ENCODE results near the gene PRUNE2. TPM values are rescaled to one million over a fixed set of nuclear protein-coding genes. Genes with fewer than 3 reads are reported as not detected.

Gene PRUNE2
- total and polyA plus RNA-seq, 4 donors: 3.8 to 18.1 (median 7.8) TPM

- no peak overlapping the region for H3K4me3 ChIP-seq
- DNase-seq (no peak), ATAC-seq (ENCODE audit: insufficient read depth, low FRiP score) (no peak)
- H3K4me1 ChIP-seq (ENCODE audit: control insufficient read depth in 5 of 5, insufficient read depth in 5 of 5, low read length in 5 of 5): no peaks in the 10 kb centered on the region
- H3K27ac ChIP-seq (ENCODE audit: low read depth in 1 of 2, low read length in 1 of 2): no peak overlapping the region
- 92 to 96% methylated on average over 2 of the region's 2 CpGs for WGBS, 2 donors
- no peak overlapping the region for H3K9ac ChIP-seq (ENCODE audit: insufficient read depth in 1 of 2, low read length in 2 of 2)
- peaks cover 0 to 5% (median 0%) of the 10 kb centered on the region in 3 donors for H3K27me3 ChIP-seq (ENCODE audit: control insufficient read depth in 3 of 3, insufficient read depth in 3 of 3, low read length in 2 of 3)
- TF ChIP-seq CTCF (IDR thresholded peaks at IDR 0.05; ENCODE audit: control extremely low read depth, extremely low read depth): no peak
- H3K36me3 ChIP-seq (ENCODE audit: control insufficient read depth in 4 of 4, insufficient read depth in 4 of 4, low read length in 4 of 4): peaks cover 0 to 2% (median 0%) of the 10 kb centered on the region in 4 donors
- peaks cover 0 to 7% (median 0%) of the 10 kb centered on the region in 4 donors for H3K9me3 ChIP-seq (ENCODE audit: control insufficient read depth in 4 of 4, insufficient read depth in 3 of 4, low read length in 3 of 4)
These were observed 338.8 kb downstream of the PRUNE2 start for GRCh38 chr9:76567086-76567485.

- no peak overlapping the region for H3K27ac ChIP-seq (ENCODE audit: low read depth in 1 of 2, low read length in 1 of 2)
- no peak overlapping the region for H3K4me3 ChIP-seq
- H3K36me3 ChIP-seq (ENCODE audit: control insufficient read depth in 4 of 4, insufficient read depth in 4 of 4, low read length in 4 of 4): no peaks in the 10 kb centered on the region
- H3K27me3 ChIP-seq (ENCODE audit: control insufficient read depth in 3 of 3, insufficient read depth in 3 of 3, low read length in 2 of 3): no peaks in the 10 kb centered on the region
- H3K4me1 ChIP-seq (ENCODE audit: control insufficient read depth in 5 of 5, insufficient read depth in 5 of 5, low read length in 5 of 5): peaks cover 0 to 4% (median 0%) of the 10 kb centered on the region in 5 donors
- no peak overlapping the region for H3K9ac ChIP-seq (ENCODE audit: insufficient read depth in 1 of 2, low read length in 2 of 2)
- no peaks in the 10 kb centered on the region for H3K9me3 ChIP-seq (ENCODE audit: control insufficient read depth in 4 of 4, insufficient read depth in 3 of 4, low read length in 3 of 4)
- TF ChIP-seq CTCF (IDR thresholded peaks at IDR 0.05; ENCODE audit: control extremely low read depth, extremely low read depth): no peak
- DNase-seq (no peak), ATAC-seq (ENCODE audit: insufficient read depth, low FRiP score) (no peak)
These were observed 341.6 kb downstream of the PRUNE2 start for GRCh38 chr9:76564297-76564696.

GRCh38 chr9:76562511-76562911, 343.4 kb downstream of the PRUNE2 start:
- TF ChIP-seq CTCF (IDR thresholded peaks at IDR 0.05; ENCODE audit: control extremely low read depth, extremely low read depth): no peak
- ATAC-seq (ENCODE audit: insufficient read depth, low FRiP score) (peak; percentile 71), DNase-seq (no peak)
- Histone ChIP-seq H3K9ac (ENCODE audit: insufficient read depth in 1 of 2, low read length in 2 of 2) (no peak overlapping the region), H3K27ac (ENCODE audit: low read depth in 1 of 2, low read length in 1 of 2) (no peak overlapping the region), H3K36me3 (ENCODE audit: control insufficient read depth in 4 of 4, insufficient read depth in 4 of 4, low read length in 4 of 4) (no peaks in the 10 kb centered on the region), H3K4me3 (no peak overlapping the region), H3K9me3 (ENCODE audit: control insufficient read depth in 4 of 4, insufficient read depth in 3 of 4, low read length in 3 of 4) (peaks cover 0 to 1% (median 0%) of the 10 kb centered on the region in 4 donors), H3K27me3 (ENCODE audit: control insufficient read depth in 3 of 3, insufficient read depth in 3 of 3, low read length in 2 of 3) (no peaks in the 10 kb centered on the region), H3K4me1 (ENCODE audit: control insufficient read depth in 5 of 5, insufficient read depth in 5 of 5, low read length in 5 of 5) (peaks cover 0 to 4% (median 0%) of the 10 kb centered on the region in 5 donors)

- ATAC-seq (ENCODE audit: insufficient read depth, low FRiP score) (no peak), DNase-seq (no peak)
- H3K27me3 ChIP-seq (ENCODE audit: control insufficient read depth in 3 of 3, insufficient read depth in 3 of 3, low read length in 2 of 3): no peaks in the 10 kb centered on the region
- H3K36me3 ChIP-seq (ENCODE audit: control insufficient read depth in 4 of 4, insufficient read depth in 4 of 4, low read length in 4 of 4): no peaks in the 10 kb centered on the region
- H3K27ac ChIP-seq (ENCODE audit: low read depth in 1 of 2, low read length in 1 of 2): no peak overlapping the region
- TF ChIP-seq CTCF (IDR thresholded peaks at IDR 0.05; ENCODE audit: control extremely low read depth, extremely low read depth): no peak
- H3K4me3 ChIP-seq: no peak overlapping the region
- 81 to 85% methylated on average over 1 of the region's 1 CpG for WGBS, 2 donors
- H3K4me1 ChIP-seq (ENCODE audit: control insufficient read depth in 5 of 5, insufficient read depth in 5 of 5, low read length in 5 of 5): peaks cover 0 to 4% (median 0%) of the 10 kb centered on the region in 5 donors
- H3K9ac ChIP-seq (ENCODE audit: insufficient read depth in 1 of 2, low read length in 2 of 2): no peak overlapping the region
- H3K9me3 ChIP-seq (ENCODE audit: control insufficient read depth in 4 of 4, insufficient read depth in 3 of 4, low read length in 3 of 4): peaks cover 0 to 1% (median 0%) of the 10 kb centered on the region in 4 donors
These were observed 344.0 kb downstream of the PRUNE2 start for GRCh38 chr9:76561900-76562299.
